Activated CD8-positive, alpha-beta memory T cell treated with anti-CD3 and anti-CD28 coated beads, Interleukin-2, amount 50 U/mL, for 4 hours (primary cell): ENCODE data around the gene TNFRSF17.

ENCODE experiments used
- DNase-seq: peaks from one replicate; pipeline ENCODE4 v3.0.0-alpha.2; 2020

Gene TNFRSF17

GRCh38 chr16:11972128-11972527, 7.1 kb downstream of the TNFRSF17 start:
- DNase-seq, result no peak

DNA sequence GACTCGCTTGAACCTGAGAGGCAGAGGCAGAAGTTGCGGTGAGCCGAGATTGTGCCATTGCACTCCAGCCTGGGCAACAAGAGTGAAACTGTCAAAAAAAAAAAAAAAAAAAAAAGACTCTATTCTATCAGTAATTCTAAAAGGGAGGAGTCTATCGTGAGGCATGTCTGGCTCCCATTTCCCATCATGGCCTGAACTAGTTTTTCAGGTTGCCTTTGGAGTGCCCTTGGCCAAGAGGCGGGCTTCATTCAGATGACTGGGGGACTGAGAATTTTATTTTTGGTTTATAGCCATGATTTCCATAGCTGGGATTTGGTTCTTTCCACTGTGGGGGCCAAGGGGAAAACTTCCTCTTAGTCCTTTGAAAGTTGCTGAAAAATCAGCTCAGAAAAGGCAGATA, 8.1 kb downstream of the TNFRSF17 start:
- no peak for DNase-seq

- no peak for DNase-seq
Measured at GRCh38 chr16:11976850-11977375, 11.9 kb downstream of the TNFRSF17 start.

- DNase-seq, result no peak
Measured at GRCh38 chr16:11977376-11978041, 12.5 kb downstream of the TNFRSF17 start.

DNA sequence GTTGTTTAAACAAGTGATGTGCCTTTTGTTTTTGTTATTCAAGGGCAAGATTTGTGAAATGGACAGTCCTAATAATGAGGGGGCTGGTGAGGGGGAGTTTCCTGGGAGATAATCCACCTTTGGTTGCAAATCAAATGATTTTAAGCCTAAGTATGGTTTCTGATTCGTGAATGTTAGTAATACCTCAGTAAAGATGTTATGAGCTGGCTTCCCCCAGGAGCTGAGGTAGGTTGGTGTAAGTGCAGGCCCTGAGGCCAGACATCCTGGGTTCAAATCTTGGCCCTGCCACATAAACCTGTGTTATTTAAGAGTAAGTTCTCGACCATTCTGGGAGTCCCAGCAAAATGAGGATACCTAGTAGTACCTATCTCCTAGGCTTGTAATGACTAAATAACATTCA, 13.1 kb downstream of the TNFRSF17 start:
- DNase-seq, result no peak

DNA sequence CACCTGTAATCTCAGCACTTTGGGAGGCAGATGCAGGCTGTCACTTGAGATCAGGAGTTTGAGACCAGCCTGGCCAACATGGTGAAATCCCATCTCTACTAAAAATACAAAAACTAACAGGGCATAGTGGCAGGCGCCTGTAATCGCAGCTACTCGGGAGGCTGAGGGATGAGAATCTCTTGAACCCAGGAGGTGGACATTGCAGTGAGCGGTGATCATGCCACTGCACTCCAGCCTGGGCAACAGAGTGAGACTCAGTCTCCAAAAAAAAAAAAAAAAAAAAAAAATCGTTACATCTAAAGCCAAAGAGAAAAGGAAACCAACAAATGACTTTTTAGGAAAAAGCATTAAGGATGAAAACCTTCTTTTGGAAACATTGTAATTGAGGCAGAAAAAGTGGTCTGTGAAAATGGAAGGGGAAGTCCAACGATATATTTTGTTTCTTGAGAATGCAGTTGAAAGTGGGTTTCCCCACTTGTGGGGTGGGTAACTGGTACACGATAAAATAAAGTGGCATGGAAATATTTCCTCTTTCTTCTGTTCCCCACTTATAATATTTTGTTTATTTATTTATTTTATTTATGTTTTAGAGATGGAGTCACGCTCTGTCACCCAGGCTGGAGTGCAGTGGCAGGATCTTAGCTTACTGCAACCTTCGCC, 14.1 kb downstream of the TNFRSF17 start:
- DNase-seq, result no peak

- no peak for DNase-seq
Measured at GRCh38 chr16:11980136-11980844, 15.3 kb downstream of the TNFRSF17 start.

DNA sequence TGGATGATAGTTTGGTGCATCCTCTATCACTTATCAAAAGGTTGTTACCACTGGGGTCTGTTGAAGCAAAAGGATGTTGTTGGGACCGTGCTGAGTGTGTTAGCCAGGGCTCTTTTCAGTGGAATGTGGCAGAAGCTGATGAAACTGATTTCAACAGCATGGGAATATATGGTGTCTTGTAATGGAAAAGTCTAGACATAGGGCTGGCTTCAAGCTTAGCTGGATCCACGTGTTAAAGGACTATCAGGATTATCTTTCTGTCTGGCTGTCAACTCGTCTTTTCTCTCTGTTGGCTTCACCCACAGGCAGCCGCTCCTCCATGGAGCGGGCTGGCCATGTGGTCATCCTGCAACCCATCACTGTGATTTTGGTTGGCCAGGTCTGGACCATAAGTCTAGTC, 20.2 kb downstream of the TNFRSF17 start:
- DNase-seq, result no peak

DNA sequence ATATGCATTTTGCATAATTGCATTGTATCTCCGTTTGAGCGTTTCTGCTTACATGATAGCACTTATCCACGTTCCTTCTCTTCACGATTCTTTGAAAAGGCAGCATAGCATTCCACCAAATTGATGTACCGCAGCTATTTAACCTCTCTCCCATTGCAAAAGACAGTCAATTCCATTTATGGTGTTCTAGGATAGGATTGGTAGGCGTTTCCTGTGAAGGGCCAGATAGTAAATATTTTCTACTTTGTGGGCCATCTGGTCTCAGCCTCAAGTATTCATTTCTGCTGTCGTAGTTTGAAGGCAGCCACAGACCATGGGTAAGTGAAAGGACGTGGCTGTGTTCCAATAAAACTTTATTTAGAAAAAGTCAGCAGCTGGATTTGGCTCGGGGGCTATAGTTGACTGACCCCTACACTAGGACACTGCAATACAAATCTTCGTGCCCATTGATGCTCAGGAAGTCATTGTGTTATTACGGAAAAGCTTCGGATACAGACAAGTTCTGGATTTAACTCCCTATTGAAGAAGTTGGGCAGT, 21.6 kb downstream of the TNFRSF17 start:
- no peak for DNase-seq

DNA sequence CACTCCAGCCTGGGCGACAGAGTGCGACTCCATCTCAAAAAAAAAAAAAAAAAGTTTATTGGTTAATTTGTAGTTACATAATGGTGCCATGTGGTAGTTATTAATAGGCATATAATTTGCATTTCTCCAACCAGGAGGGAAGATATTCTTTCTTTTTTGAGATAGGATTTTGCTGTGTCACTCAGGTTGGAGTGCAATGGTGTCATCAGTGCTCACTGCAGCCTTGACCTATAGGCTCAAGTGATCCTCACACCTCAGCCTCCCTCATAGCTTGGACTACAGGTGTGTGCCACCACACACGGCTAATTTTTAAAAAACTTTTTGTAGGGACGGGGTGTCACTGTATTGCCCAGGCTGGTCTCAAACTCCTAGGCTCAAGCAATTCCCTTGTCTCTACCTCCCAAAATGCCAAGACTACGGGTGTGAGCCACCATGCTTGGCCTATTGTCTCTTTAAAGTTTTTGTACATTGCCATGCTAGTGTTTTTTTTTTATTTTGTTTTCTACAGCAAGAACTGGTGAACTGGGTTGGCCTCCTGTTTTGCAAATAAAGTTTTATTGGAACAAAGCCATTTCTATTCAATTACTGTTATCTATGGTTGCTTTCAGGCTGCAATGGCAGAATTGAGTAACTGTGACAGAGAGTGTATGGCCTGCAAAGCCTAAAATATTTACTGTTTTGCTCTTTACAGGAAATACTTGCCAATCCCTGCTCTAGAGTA, 23.4 kb downstream of the TNFRSF17 start:
- no peak for DNase-seq

DNA sequence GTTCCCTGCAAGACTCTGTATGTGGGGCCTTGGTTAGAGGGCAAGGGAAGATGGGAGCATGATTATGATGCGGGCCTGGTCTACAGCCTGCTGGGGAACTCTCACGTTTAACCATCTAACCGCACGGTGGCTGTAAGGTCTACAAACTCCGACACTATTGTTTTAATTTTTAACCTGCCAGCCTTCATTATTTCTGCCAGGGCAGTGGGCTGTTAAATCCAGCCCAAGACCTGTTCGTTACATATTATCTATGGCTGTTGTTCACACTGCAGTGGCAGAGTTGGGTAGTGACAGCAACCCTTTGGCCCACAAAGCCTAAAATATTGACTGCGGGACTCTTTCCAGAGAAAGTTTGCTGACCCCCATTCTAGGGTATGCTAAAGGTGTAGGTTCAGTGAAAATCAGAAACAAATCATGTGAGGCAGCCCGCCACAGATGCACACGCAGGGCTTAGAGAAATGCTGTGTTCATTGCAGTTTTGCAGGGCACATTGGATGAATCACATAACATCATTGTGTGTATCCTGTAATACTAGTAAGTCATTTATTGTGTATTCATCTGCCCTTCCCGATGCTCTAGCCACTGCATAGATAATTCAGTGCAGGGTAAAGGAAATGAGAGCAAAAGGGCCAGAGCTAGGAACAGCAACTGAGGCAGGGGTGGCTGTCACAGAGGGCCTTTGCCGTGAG, 25.8 kb downstream of the TNFRSF17 start:
- no peak for DNase-seq

DNA sequence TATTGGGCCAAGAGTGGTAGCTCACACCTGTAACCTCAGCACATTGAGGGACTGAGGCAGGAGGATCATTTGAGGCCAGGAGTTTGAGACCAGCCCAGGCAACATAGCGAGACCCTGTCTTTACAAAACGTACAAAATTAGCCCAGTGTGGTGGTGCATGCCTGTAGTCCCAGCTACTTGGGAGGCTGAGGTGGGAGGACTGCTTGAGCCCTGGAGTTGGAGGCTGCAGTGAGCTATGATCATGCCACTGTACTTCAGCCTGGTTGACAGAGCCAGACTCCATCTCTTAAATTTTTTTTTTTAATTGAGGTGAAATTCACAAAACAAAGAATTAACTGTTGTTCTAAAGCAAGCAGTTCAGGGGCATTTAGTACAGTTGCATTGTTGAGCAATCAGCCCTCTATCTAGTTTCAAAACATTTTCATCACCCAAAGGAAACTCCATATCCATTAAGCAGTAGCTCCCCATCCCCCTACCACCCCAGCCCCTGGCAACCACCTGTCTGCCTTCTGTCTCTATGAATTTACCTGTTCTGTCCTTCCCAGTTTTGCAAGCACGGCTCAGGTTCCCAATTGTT, 27.1 kb downstream of the TNFRSF17 start:
- no peak for DNase-seq

- no peak for DNase-seq
Measured at GRCh38 chr16:11992586-11993524, 27.8 kb downstream of the TNFRSF17 start.

GRCh38 chr16:11994143-11995119, 29.4 kb downstream of the TNFRSF17 start:
- no peak for DNase-seq

DNA sequence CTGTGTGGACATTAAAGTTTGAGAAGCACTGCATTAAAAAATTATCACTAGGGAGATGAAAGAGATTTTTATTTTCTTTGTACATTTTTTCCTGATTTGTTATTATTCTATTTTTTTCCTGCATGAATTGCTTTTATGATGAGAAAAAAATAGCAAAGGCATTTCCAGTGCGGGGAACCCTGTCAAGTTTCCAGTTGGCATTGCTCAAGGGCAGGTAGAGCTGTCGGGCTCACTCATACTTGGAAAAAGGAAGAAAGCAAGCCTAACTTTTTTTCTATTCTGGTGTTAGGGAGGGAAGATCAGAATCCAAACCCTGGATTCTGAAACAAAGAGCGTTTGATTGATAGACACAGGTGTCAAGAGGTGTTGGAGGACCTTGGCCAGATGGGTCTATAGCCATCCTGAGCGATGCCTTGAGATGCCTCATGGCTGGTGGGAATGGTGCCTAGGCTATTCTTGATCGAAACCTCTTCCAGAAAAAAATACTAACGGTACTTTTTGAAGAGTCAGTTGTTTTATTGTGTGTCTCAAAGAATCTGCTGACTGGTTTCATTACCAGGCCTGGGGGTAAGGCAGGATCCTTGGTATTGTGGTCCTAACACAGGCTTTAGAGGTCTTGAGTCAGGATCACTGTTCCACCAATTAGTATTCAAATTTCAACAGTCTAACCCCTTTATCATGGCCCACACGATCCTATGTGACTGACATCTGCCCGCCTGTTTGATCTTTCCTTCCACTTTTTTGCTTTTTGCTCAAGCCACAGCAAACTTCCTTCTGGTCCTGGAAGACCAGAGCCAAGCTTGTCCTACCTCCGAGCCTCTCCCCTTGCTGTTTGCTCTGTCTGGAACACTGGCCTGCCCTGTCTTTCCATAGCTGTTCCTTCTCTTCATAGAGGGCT, 31.7 kb downstream of the TNFRSF17 start:
- DNase-seq, result no peak

GRCh38 chr16:12000032-12000431, 35.0 kb downstream of the TNFRSF17 start:
- DNase-seq, result no peak

GRCh38 chr16:12002447-12003006, 37.5 kb downstream of the TNFRSF17 start:
- DNase-seq, result no peak

- DNase-seq, result no peak
Measured at GRCh38 chr16:12006637-12007036, 41.6 kb downstream of the TNFRSF17 start.
